Measurements from ENCODE around the gene SRRM3. TPM values are rescaled to one million over a fixed set of nuclear protein-coding genes. Genes with fewer than 3 reads are reported as not detected.
A peak's percentile ranks its signal among the peaks of the same experiment; 100 is the strongest.

Gene SRRM3
- total and polyA plus RNA-seq, 2 experiments from 2014 or later = 8.6 to 13.8 TPM

DNA sequence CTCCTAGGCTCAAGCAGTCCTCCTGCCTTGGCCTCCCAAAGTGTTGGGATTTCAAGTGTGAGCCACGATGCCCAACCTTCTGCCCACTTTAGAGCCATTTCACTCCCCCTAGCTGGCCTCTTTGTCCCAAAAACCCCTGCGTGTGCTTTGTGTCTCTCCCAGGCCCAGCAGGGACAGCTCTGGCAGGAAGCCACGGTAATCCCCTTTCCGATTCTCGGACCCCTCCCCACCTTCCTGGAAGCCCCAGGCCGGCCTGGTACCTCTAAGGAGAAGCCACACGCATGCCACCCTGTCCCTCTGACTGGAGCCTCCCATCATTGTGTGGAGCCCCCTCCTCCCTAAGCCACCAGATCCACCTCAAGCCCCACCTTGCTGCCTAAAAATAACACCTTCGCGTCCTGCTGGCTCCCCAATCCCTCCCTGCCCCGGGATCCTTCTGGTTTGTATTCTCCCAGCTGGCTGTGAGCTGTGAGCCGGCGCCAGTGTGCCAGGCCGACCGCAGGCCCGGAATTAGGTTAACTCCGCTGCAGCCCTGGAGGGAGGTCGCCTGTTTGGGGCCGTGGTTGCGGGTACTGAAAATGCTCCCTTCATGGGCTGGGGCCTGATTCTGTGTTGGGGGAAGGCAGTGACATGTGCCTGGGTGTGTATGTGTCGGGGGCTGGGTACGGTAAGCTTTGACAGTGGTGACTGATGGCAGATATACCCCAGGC, 16.4 kb upstream of the SRRM3 start:
- H3K4me1 Mint-ChIP-seq = peaks cover 13% of the 10 kb centered on the region
- Histone ChIP-seq H2AFZ (peak overlapping the region; percentile 99), H4K20me1 (replicated peaks; ENCODE audit: insufficient read depth) (no peaks in the 10 kb centered on the region), H3K4me3 (peak overlapping the region; percentile 23; the same call in 1 of the 2 replicates), H3K27ac (ENCODE audit: low read depth) (0 out of 2 replicates have a peak overlapping the region, but pooled peaks have one; percentile 20), H3K9me2 (ENCODE audit: insufficient read depth) (no peaks in the 10 kb centered on the region), H3K4me2 (peak overlapping the region; percentile 67), H3K4me1 (ENCODE audit: insufficient read depth) (peaks cover 11% of the 10 kb centered on the region), H3K27me3 (ENCODE audit: insufficient read depth) (no peaks in the 10 kb centered on the region), H3K36me3 (ENCODE audit: insufficient read depth) (no peaks in the 10 kb centered on the region), H3F3A (replicated peaks; ENCODE audit: low read depth) (peaks cover 5% of the 10 kb centered on the region; the same call in 1 of the 2 replicates), H3K79me2 (replicated peaks; ENCODE audit: insufficient read depth) (no peaks in the 10 kb centered on the region)
- TF ChIP-seq JUNB (IDR thresholded peaks at IDR 0.05; ENCODE audit: unreplicated experiment) (no peak), NANOG (IDR thresholded peaks at IDR 0.05; ENCODE audit: borderline replicate concordance) (no peak), ZNF114 (CRISPR knock-in tag; IDR thresholded peaks at IDR 0.05) (no peak)
- TF ChIP-seq, protein P1, sequence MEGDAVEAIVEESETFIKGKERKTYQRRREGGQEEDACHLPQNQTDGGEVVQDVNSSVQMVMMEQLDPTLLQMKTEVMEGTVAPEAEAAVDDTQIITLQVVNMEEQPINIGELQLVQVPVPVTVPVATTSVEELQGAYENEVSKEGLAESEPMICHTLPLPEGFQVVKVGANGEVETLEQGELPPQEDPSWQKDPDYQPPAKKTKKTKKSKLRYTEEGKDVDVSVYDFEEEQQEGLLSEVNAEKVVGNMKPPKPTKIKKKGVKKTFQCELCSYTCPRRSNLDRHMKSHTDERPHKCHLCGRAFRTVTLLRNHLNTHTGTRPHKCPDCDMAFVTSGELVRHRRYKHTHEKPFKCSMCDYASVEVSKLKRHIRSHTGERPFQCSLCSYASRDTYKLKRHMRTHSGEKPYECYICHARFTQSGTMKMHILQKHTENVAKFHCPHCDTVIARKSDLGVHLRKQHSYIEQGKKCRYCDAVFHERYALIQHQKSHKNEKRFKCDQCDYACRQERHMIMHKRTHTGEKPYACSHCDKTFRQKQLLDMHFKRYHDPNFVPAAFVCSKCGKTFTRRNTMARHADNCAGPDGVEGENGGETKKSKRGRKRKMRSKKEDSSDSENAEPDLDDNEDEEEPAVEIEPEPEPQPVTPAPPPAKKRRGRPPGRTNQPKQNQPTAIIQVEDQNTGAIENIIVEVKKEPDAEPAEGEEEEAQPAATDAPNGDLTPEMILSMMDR (conservative IDR thresholded peaks at IDR 0.05; ENCODE audit: low read depth in 2 of 2) = no peak
- TF ChIP-seq, protein P2, sequence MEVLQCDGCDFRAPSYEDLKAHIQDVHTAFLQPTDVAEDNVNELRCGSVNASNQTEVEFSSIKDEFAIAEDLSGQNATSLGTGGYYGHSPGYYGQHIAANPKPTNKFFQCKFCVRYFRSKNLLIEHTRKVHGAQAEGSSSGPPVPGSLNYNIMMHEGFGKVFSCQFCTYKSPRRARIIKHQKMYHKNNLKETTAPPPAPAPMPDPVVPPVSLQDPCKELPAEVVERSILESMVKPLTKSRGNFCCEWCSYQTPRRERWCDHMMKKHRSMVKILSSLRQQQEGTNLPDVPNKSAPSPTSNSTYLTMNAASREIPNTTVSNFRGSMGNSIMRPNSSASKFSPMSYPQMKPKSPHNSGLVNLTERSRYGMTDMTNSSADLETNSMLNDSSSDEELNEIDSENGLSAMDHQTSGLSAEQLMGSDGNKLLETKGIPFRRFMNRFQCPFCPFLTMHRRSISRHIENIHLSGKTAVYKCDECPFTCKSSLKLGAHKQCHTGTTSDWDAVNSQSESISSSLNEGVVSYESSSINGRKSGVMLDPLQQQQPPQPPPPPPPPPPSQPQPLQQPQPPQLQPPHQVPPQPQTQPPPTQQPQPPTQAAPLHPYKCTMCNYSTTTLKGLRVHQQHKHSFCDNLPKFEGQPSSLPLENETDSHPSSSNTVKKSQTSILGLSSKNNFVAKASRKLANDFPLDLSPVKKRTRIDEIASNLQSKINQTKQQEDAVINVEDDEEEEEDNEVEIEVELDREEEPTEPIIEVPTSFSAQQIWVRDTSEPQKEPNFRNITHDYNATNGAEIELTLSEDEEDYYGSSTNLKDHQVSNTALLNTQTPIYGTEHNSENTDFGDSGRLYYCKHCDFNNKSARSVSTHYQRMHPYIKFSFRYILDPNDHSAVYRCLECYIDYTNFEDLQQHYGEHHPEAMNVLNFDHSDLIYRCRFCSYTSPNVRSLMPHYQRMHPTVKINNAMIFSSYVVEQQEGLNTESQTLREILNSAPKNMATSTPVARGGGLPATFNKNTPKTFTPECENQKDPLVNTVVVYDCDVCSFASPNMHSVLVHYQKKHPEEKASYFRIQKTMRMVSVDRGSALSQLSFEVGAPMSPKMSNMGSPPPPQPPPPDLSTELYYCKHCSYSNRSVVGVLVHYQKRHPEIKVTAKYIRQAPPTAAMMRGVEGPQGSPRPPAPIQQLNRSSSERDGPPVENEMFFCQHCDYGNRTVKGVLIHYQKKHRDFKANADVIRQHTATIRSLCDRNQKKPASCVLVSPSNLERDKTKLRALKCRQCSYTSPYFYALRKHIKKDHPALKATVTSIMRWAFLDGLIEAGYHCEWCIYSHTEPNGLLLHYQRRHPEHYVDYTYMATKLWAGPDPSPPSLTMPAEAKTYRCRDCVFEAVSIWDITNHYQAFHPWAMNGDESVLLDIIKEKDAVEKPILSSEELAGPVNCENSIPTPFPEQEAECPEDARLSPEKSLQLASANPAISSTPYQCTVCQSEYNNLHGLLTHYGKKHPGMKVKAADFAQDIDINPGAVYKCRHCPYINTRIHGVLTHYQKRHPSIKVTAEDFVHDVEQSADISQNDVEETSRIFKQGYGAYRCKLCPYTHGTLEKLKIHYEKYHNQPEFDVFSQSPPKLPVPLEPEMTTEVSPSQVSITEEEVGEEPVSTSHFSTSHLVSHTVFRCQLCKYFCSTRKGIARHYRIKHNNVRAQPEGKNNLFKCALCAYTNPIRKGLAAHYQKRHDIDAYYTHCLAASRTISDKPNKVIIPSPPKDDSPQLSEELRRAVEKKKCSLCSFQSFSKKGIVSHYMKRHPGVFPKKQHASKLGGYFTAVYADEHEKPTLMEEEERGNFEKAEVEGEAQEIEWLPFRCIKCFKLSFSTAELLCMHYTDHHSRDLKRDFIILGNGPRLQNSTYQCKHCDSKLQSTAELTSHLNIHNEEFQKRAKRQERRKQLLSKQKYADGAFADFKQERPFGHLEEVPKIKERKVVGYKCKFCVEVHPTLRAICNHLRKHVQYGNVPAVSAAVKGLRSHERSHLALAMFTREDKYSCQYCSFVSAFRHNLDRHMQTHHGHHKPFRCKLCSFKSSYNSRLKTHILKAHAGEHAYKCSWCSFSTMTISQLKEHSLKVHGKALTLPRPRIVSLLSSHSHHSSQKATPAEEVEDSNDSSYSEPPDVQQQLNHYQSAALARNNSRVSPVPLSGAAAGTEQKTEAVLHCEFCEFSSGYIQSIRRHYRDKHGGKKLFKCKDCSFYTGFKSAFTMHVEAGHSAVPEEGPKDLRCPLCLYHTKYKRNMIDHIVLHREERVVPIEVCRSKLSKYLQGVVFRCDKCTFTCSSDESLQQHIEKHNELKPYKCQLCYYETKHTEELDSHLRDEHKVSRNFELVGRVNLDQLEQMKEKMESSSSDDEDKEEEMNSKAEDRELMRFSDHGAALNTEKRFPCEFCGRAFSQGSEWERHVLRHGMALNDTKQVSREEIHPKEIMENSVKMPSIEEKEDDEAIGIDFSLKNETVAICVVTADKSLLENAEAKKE (CRISPR knock-in tag; IDR thresholded peaks at IDR 0.05) = no peak
- H3K4me3 Mint-ChIP-seq = peak overlapping the region; percentile 44; the same call in 2 of the 3 replicates
- H3K27me3 Mint-ChIP-seq (ENCODE audit: insufficient read depth, low read depth, poor library complexity) = peaks cover 5% of the 10 kb centered on the region
- DNase-seq (ENCODE audit: low spot score) (peak; percentile 73), ATAC-seq (peak; percentile 91)
- no peaks in the 10 kb centered on the region for H3K36me3 Mint-ChIP-seq (ENCODE audit: low read depth)
- H3K9me3 Mint-ChIP-seq = no peaks in the 10 kb centered on the region; the same call in 2 of the 3 replicates
- H3K27ac Mint-ChIP-seq = peak overlapping the region; percentile 89

All from GM23338 (cell line).